Kidney epithelial cell (primary cell): ENCODE data around the gene FAM107B. TPM values are rescaled to one million over a fixed set of nuclear protein-coding genes. Genes with fewer than 3 reads are reported as not detected.
A peak's percentile ranks its signal among the peaks of the same experiment; 100 is the strongest.

Source experiments
- DNase-seq: peaks from one replicate; pipeline ENCODE4 v3.0.0-alpha.2; 2010; ENCODE audit warnings: low read depth
- H3K27me3 ChIP-seq: 2 replicates; pipeline ENCODE4 v1.6.0; 2011; ENCODE audit warnings: low read length; ENCODE audit not compliant: control insufficient read depth, insufficient read depth
- H3K36me3 ChIP-seq: 2 replicates; pipeline ENCODE4 v1.5.1; 2011; ENCODE audit warnings: low read length; ENCODE audit not compliant: control insufficient read depth, insufficient read depth
- H3K4me3 ChIP-seq: 2 replicates; pipeline ENCODE4 v1.5.1; 2011; ENCODE audit warnings: low read depth, mild to moderate bottlenecking, control low read depth, low read length
- total RNA-seq: library from RNA; depleted of rRNA; stranded (reverse); fragments of >200 nt; gene quantifications from 2 replicates; pipeline ENCODE4 v1.2.3, GENCODE V29; 2015
- TF ChIP-seq, protein P1 (sequence below): IDR thresholded peaks from 2 replicates; pipeline ENCODE4 v1.5.1; 2011; ENCODE audit warnings: mild to moderate bottlenecking, moderate library complexity, low read length, control low read depth, inconsistent platforms; ENCODE audit not compliant: insufficient read depth, poor library complexity, severe bottlenecking

FAM107B gene
- total RNA-seq, 1 donor from 2014 or later, result 33.5 TPM

DNA sequence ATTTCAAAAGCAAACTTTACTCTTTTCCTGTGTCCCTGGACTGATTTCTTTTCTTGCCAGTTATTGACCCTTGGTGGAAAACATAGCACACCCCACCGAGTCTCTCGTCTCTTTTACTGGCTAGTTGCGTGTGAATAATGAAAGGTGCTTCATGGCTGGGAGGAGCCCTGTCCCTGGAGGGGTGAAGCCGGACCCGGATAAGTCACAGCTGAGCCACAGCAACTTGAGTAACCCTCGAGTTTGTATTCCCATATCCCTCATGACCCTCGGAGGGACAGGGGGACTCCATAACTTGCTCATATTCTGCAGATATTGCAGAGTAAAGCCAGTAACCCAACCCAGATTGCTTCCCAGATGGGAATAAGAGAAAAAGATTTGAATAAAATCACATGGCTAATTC, 296.5 kb downstream of the FAM107B start:
- TF ChIP-seq, protein P1, sequence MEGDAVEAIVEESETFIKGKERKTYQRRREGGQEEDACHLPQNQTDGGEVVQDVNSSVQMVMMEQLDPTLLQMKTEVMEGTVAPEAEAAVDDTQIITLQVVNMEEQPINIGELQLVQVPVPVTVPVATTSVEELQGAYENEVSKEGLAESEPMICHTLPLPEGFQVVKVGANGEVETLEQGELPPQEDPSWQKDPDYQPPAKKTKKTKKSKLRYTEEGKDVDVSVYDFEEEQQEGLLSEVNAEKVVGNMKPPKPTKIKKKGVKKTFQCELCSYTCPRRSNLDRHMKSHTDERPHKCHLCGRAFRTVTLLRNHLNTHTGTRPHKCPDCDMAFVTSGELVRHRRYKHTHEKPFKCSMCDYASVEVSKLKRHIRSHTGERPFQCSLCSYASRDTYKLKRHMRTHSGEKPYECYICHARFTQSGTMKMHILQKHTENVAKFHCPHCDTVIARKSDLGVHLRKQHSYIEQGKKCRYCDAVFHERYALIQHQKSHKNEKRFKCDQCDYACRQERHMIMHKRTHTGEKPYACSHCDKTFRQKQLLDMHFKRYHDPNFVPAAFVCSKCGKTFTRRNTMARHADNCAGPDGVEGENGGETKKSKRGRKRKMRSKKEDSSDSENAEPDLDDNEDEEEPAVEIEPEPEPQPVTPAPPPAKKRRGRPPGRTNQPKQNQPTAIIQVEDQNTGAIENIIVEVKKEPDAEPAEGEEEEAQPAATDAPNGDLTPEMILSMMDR, result no peak
- no peaks in the 10 kb centered on the region for H3K36me3 ChIP-seq
- H3K27me3 ChIP-seq, result no peaks in the 10 kb centered on the region
- H3K4me3 ChIP-seq, result no peak overlapping the region
- no peak for DNase-seq

DNA sequence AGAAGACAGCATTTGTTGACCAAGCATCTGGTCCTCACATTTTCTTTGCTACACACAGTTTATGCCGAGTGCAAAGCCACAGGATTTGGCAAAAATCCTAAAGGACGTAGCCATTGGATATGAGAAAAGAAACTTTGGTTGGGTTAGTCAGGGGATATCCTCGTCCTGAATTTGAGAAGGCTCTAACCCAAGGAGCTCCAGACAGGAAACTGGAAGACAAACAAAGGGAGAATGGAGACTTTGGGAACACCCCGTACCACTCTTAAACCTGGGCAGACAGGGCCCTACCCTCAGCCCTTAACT, 297.3 kb downstream of the FAM107B start:
- no peaks in the 10 kb centered on the region for H3K27me3 ChIP-seq
- TF ChIP-seq, protein P1, result no peak
- H3K4me3 ChIP-seq, result no peak overlapping the region
- no peak for DNase-seq
- no peaks in the 10 kb centered on the region for H3K36me3 ChIP-seq

DNA sequence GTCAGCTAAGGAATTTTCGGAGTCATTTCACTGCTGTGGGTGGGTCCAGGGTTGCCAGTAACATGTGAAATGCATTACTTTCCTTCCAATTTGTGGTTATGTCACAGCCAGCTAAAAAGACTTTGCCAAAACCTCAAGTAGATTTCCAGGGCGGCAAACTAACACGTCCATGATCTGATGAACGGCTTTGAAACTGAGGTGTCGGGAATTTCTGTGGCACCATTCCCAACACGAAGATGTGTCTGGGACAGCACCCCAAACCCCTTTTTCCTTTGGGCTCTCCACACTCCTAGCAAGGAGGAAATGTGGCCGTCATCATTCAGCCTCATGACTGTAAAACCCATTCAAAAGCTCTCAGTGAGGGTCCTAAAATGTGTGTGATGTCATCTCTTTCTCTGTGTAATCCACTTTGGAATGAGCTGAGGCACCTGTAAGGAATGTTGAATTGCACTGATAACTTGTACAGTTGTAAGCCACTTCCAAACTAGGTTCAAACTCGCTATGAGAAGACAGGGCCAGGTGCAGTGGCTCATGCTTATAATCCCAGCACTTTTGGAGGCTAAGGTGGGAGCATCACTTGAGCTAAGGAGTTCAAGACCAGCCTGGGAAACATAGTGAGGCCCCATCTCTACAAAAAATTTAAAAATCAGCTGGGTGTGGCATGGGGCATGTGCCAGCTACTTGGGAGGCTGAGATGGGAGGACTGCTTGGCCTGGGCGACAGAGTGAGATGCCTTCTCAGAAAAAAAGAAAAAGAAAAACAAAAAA, 297.9 kb downstream of the FAM107B start:
- Histone ChIP-seq H3K36me3 (no peaks in the 10 kb centered on the region), H3K27me3 (no peaks in the 10 kb centered on the region), H3K4me3 (no peak overlapping the region)
- peak; percentile 68 for DNase-seq
- TF ChIP-seq, protein P1, result no peak

DNA sequence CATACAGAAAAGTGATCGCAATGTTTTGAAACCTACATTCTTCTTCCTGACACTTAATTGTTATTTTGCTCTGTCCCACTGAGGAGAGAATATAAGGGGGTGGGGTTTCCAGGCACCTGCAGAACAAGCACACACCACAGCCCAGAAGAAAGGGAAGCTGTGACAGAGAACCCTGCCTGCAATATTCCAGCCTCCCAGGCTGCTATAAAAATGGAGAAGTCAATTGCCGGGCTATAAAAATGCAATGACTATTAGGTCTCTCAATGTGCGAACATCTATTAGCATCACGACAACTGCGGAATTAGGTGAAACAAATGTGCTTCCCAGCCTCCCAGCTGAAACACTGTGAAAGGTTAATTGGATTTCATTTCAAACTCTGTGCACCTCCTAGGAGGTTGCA, 298.7 kb downstream of the FAM107B start:
- Histone ChIP-seq H3K36me3 (no peaks in the 10 kb centered on the region), H3K27me3 (no peaks in the 10 kb centered on the region), H3K4me3 (no peak overlapping the region)
- TF ChIP-seq, protein P1, result no peak
- DNase-seq, result no peak

DNA sequence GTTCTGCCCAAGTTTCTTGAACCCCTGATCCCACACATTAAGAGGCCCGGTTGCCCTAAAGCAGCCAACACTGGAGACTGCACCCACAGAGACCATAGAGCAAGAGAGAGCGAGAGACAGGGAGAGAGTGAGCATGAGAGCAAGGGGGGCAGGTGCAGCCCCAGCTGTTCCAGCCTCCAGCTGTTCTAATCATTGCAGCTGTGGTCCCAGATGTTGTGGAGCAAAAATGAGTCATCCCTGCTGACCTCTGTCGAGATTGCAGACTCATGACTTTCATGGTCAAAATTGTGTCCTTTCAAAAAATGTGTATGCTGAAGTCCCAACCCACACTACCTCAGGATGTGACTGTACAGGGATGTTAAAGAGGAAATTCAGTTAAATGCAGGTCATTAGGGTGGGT, 300.0 kb downstream of the FAM107B start:
- TF ChIP-seq, protein P1, result no peak
- H3K27me3 ChIP-seq, result no peaks in the 10 kb centered on the region
- no peak overlapping the region for H3K4me3 ChIP-seq
- H3K36me3 ChIP-seq, result no peaks in the 10 kb centered on the region
- DNase-seq, result no peak

DNA sequence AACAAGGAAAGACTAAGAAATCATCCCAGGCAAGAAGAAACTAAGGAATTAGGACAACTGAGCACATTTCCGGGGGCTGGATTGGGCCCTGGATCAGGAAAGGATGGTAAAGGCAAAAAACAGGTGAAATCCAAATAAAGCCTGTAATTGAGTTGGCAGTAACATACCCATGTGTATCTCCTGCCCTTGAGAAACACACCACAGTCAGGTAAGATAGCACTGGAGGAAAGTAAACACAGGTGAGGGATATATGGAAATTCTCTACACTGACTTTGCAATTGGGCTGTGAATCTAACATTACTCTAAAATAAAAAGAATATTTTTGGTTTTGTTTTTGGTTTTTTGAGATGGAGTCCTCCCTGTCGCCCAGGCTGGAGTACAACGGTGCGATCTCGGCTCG, 303.8 kb downstream of the FAM107B start:
- TF ChIP-seq, protein P1, result no peak
- Histone ChIP-seq H3K36me3 (no peaks in the 10 kb centered on the region), H3K4me3 (no peak overlapping the region), H3K27me3 (no peaks in the 10 kb centered on the region)
- no peak for DNase-seq
